PFSK-1 (cell line): Measurements from ENCODE around the gene ATP6V0A1.

ENCODE experiments used
- FOXP2 ChIP-seq: optimal IDR thresholded peaks from 2 replicates; pipeline ENCODE3; 2011; ENCODE audit warnings: borderline replicate concordance, control low read depth, inconsistent platforms; ENCODE audit not compliant: insufficient read depth; ENCODE audit errors: extremely low read length, extremely low read depth
- POLR2AphosphoS5 ChIP-seq: IDR thresholded peaks from 2 replicates; pipeline ENCODE4 v1.6.1; 2012; ENCODE audit warnings: low read depth, mild to moderate bottlenecking, control low read depth, low read length, moderate library complexity
- REST ChIP-seq, 2 experiments: IDR thresholded peaks; 2 replicates each; pipeline versions ENCODE4 v1.6.1 to v1.8.0; 2011 to 2012; ENCODE audit warnings: low read depth in 2 of 2, low read length in 2 of 2, control low read depth in 1 of 2, inconsistent platforms in 1 of 2, mild to moderate bottlenecking in 1 of 2, moderate library complexity in 1 of 2; ENCODE audit not compliant: insufficient read depth in 1 of 2
- SIN3A ChIP-seq: IDR thresholded peaks from 2 replicates; pipeline ENCODE4 v1.6.1; 2012; ENCODE audit warnings: mild to moderate bottlenecking, low read length, moderate library complexity, borderline replicate concordance; ENCODE audit not compliant: insufficient read depth
- TAF1 ChIP-seq: IDR thresholded peaks from 2 replicates; pipeline ENCODE4 v1.6.1; 2012; ENCODE audit warnings: low read length, control low read depth, borderline replicate concordance; ENCODE audit not compliant: insufficient read depth

Gene ATP6V0A1

GRCh38 chr17:42563950-42564349 lies 105.3 kb downstream of the ATP6V0A1 start:
- TF ChIP-seq SIN3A (no peak), POLR2AphosphoS5 (no peak), FOXP2 (no peak), REST (IDR thresholded peaks at IDR 0.05; ENCODE audit: insufficient read depth in 1 of 2, low read depth in 2 of 2, low read length in 2 of 2) (no peak), TAF1 (no peak)

GRCh38 chr17:42564815-42565522 lies 106.3 kb downstream of the ATP6V0A1 start:
- TF ChIP-seq TAF1 (no peak), REST (IDR thresholded peaks at IDR 0.05; ENCODE audit: insufficient read depth in 1 of 2, low read depth in 2 of 2, low read length in 2 of 2) (no peak), POLR2AphosphoS5 (no peak), SIN3A (no peak), FOXP2 (no peak)

- TF ChIP-seq TAF1 (no peak), REST (IDR thresholded peaks at IDR 0.05; ENCODE audit: insufficient read depth in 1 of 2, low read depth in 2 of 2, low read length in 2 of 2) (no peak), POLR2AphosphoS5 (no peak), SIN3A (no peak), FOXP2 (no peak)
These were observed 107.0 kb downstream of the ATP6V0A1 start for GRCh38 chr17:42565523-42566214.

- TF ChIP-seq REST (IDR thresholded peaks at IDR 0.05; ENCODE audit: insufficient read depth in 1 of 2, low read depth in 2 of 2, low read length in 2 of 2): 0 out of 4 replicates have a peak, but pooled peaks of 1 of the 2 experiments have one; percentile 4
- TF ChIP-seq SIN3A: no peak
These were observed 107.7 kb downstream of the ATP6V0A1 start for GRCh38 chr17:42566215-42566882.
